HepG2 (cell line): ENCODE measurements around the gene GPR68. TPM values are rescaled to one million over a fixed set of nuclear protein-coding genes. Genes with fewer than 3 reads are reported as not detected.

Experiments used
- ATAC-seq: fragments of 200-7000 bp; cut with Tn5 transposase; 3 replicates; pipeline ENCODE4 v1.9.1; 2020; ENCODE audit warnings: mild to moderate bottlenecking, moderate library complexity
- BruUV-seq: library from RNA; stranded (reverse); fragments of 400-500 nt; replicated peaks from 2 replicates; lab custom pipeline; 2021; lab: Mats Ljungman, UMichigan
- CTCF ChIA-PET: fragments of 300-600 bp; formaldehyde crosslinking; extraction: SDS; loops from one replicate; lab custom pipeline; 2021; ENCODE audit warnings: low total read pairs, inconsistent platforms, low intra/inter-chr PET ratio; lab: Yijun Ruan, JAX
- POLR2A ChIA-PET: fragments of 350-600 bp; sonication (Branson Sonifier 250); formaldehyde crosslinking; loops from one replicate; lab custom pipeline; 2020; ENCODE audit warnings: antibody characterized with exemption, inconsistent platforms; lab: Yijun Ruan, JAX
- DNase-seq: peaks from one replicate; pipeline ENCODE4 v3.0.0-alpha.2; 2015; ENCODE audit warnings: low spot score
- FAIRE-seq: peaks from 3 replicates; lab custom pipeline; 2011; peaks lifted over from hg19 to GRCh38; lab: Jason Lieb, UNC
- H2AFZ ChIP-seq: one replicate; pipeline ENCODE4 v1.6.1; 2011; ENCODE audit warnings: low read length, inconsistent platforms
- H3K27ac ChIP-seq: fragments of 300-600 bp; 3 replicates; pipeline ENCODE4 v1.8.0; 2011; ENCODE audit warnings: mixed run types, mild to moderate bottlenecking, mixed read lengths, low read length, inconsistent platforms; ENCODE audit not compliant: insufficient read depth; ENCODE audit errors: extremely low read length
- H3K27me3 ChIP-seq, 2 experiments: fragments of 200-600 bp in 1 of 2; 2 replicates in 1 of 2; 3 replicates in 1 of 2; pipeline versions ENCODE4 v1.6.0 to v1.8.0; 2011; ENCODE audit warnings: low read length in 2 of 2, mild to moderate bottlenecking in 2 of 2, moderate library complexity in 2 of 2, inconsistent platforms in 1 of 2; ENCODE audit not compliant: insufficient read depth in 2 of 2, control insufficient read depth in 1 of 2
- H3K36me3 ChIP-seq, 2 experiments: fragments of 200-600 bp in 1 of 2; replicated peaks in 1 of 2; 2 replicates in 1 of 2; 3 replicates in 1 of 2; pipeline versions ENCODE4 v1.5.1 to v1.8.0; 2011; ENCODE audit warnings: low read length in 2 of 2, inconsistent platforms in 1 of 2; ENCODE audit not compliant: insufficient read depth in 2 of 2, control insufficient read depth in 1 of 2
- H3K4me1 ChIP-seq: 2 replicates; pipeline ENCODE4 v1.5.1; 2012; ENCODE audit warnings: low read length, inconsistent platforms; ENCODE audit not compliant: insufficient read depth
- H3K4me2 ChIP-seq: 2 replicates; pipeline ENCODE4 v1.6.0; 2011; ENCODE audit warnings: low read depth, low read length, inconsistent platforms
- H3K4me3 ChIP-seq, 3 experiments: fragments of 200-600 bp in 1 of 3; sonication (generic), shearing (Covaris generic) in 1 of 3; replicated peaks in 1 of 3; 2 replicates each; pipeline ENCODE4 v1.5.1; 2011 to 2016; ENCODE audit warnings: low read length in 3 of 3, inconsistent platforms in 2 of 3, low read depth in 2 of 3, mild to moderate bottlenecking in 2 of 3, control low read depth in 1 of 3, mixed read lengths in 1 of 3; ENCODE audit not compliant: insufficient read depth in 1 of 3
- H3K79me2 ChIP-seq: one replicate; pipeline ENCODE4 v1.6.1; 2011; ENCODE audit warnings: low read length, inconsistent platforms; ENCODE audit not compliant: insufficient read depth
- H3K9ac ChIP-seq: 2 replicates; pipeline ENCODE4 v1.6.0; 2011; ENCODE audit warnings: mild to moderate bottlenecking, low read depth, low read length, inconsistent platforms; ENCODE audit not compliant: insufficient read depth
- H3K9me3 ChIP-seq: 2 replicates; pipeline ENCODE4 v1.5.1; 2012; ENCODE audit warnings: mild to moderate bottlenecking, low read length
- H4K20me1 ChIP-seq: 2 replicates; pipeline ENCODE4 v1.6.0; 2011; ENCODE audit warnings: inconsistent platforms, mild to moderate bottlenecking, low read length, moderate library complexity; ENCODE audit not compliant: insufficient read depth
- CCDC6 ChIP-seq: sonication (generic); formaldehyde crosslinking; IDR thresholded peaks from 2 replicates; pipeline ENCODE4 v1.8.1; 2022; ENCODE audit warnings: mild to moderate bottlenecking, missing genetic modification reagents, moderate library complexity
- FOXP1 ChIP-seq, 2 experiments: fragments of 450-650 bp in 1 of 2; IDR thresholded peaks; 2 replicates each; pipeline ENCODE4 v1.6.1; 2017 to 2018; ENCODE audit warnings: antibody characterized with exemption in 1 of 2
- GATAD1 ChIP-seq: IDR thresholded peaks from 2 replicates; pipeline ENCODE4 v1.6.1; 2016; ENCODE audit warnings: missing genetic modification reagents, missing compliant biosample characterization
- KAT8 ChIP-seq: IDR thresholded peaks from 2 replicates; pipeline ENCODE4 v1.6.1; 2016; ENCODE audit warnings: missing genetic modification reagents, missing compliant biosample characterization
- NKX3-1 ChIP-seq: sonication (generic); formaldehyde crosslinking; IDR thresholded peaks from 2 replicates; pipeline ENCODE4 v1.5.0; 2020; ENCODE audit warnings: missing genetic modification reagents
- SRF ChIP-seq: IDR thresholded peaks from 2 replicates; pipeline ENCODE4 v1.6.1; 2011; ENCODE audit warnings: mild to moderate bottlenecking, low read depth, low read length, moderate library complexity
- STAG1 ChIP-seq: sonication (generic); formaldehyde crosslinking; IDR thresholded peaks from 2 replicates; pipeline ENCODE4 v1.4.0; 2020; ENCODE audit warnings: missing genetic modification reagents
- TGIF2 ChIP-seq: IDR thresholded peaks from 2 replicates; pipeline ENCODE4 v1.6.1; 2016; ENCODE audit warnings: control low read depth, missing compliant biosample characterization
- U2AF2 ChIP-seq: fragments of 200-400 bp; formaldehyde crosslinking; IDR thresholded peaks from 2 replicates; pipeline ENCODE4 v1.6.1; 2017; ENCODE audit warnings: low read depth, mild to moderate bottlenecking, low read length
- ZNF264 ChIP-seq: sonication (generic); formaldehyde crosslinking; IDR thresholded peaks from 2 replicates; pipeline ENCODE4 v1.4.0; 2020; ENCODE audit warnings: missing genetic modification reagents
- ZNF350 ChIP-seq: sonication (generic); formaldehyde crosslinking; IDR thresholded peaks from 2 replicates; pipeline ENCODE4 v1.4.0; 2020; ENCODE audit warnings: mild to moderate bottlenecking, low read depth, missing genetic modification reagents, borderline replicate concordance
- ZNF850 ChIP-seq: sonication (generic); formaldehyde crosslinking; conservative IDR thresholded peaks from 2 replicates; pipeline ENCODE4 v1.9.0; 2021; ENCODE audit warnings: mild to moderate bottlenecking, missing genetic modification reagents
- WGBS: methylation state at CpG from one replicate; pipeline ENCODE4 v1.1.6; 2017; ENCODE audit warnings: low lambda C conversion rate; 5-methylcytosine and 5-hydroxymethylcytosine counted together
- in situ Hi-C: cut with HindIII; loops from 2 replicates; pipeline ENCODE4 v1.10.0; 2017; ENCODE audit warnings: low pct_unique_long_range_greater_than_20kb; ENCODE audit not compliant: extremely low pct_ligation_motif_present
- intact Hi-C: fragments of 100-400 bp; cut with micrococcal nuclease; formaldehyde crosslinking; loops from one replicate; pipeline ENCODE4 v1.10.0; 2022; ENCODE audit not compliant: unreplicated experiment
- polyA plus RNA-seq, 8 experiments: library from polyadenylated mRNA; depleted of rRNA in 3 of 8; stranded (reverse) in 7 of 8; unstranded in 1 of 8; fragments of >200 nt; fragmentation: Illumina TruSeq in 4 of 8; extraction: Trizol in 4 of 8; gene quantifications; 2 replicates each; pipeline versions ENCODE4 v1.2.1 to v1.2.3, GENCODE V29; 2011 to 2016; ENCODE audit warnings: low read depth in 4 of 8, missing spikeins in 1 of 8, mixed read lengths in 1 of 8; ENCODE audit not compliant: insufficient read depth in 1 of 8
- total RNA-seq, 5 experiments: library from RNA; depleted of rRNA; stranded (reverse); fragments of >200 nt; fragmentation: Illumina TruSeq; extraction: Trizol; gene quantifications; 2 replicates each; pipeline ENCODE4 v1.2.3, GENCODE V29; 2016; ENCODE audit warnings: low read depth in 1 of 5
- TF ChIP-seq, protein P1 (sequence below): sonication (generic); formaldehyde crosslinking; IDR thresholded peaks from 2 replicates; pipeline ENCODE4 v1.5.1; 2020; ENCODE audit warnings: missing genetic modification reagents, mild to moderate bottlenecking, borderline replicate concordance
- TF ChIP-seq, protein P2 (sequence below): sonication (generic); formaldehyde crosslinking; IDR thresholded peaks from 2 replicates; pipeline ENCODE4 v1.4.0; 2020; ENCODE audit warnings: mild to moderate bottlenecking, missing genetic modification reagents
- TF ChIP-seq, protein P3 (sequence below): sonication (generic); formaldehyde crosslinking; IDR thresholded peaks from 2 replicates; pipeline ENCODE4 v1.4.0; 2020; ENCODE audit warnings: missing genetic modification reagents
- TF ChIP-seq, protein P4 (sequence below): sonication (generic); formaldehyde crosslinking; IDR thresholded peaks from 2 replicates; pipeline ENCODE4 v1.5.1; 2020; ENCODE audit warnings: missing genetic modification reagents, mild to moderate bottlenecking, borderline replicate concordance

GPR68 gene
- total and polyA plus RNA-seq, 2 of the 13 experiments (the other 11 are each of a cell fraction or from before 2014, with no cell fraction given) = not detected

DNA sequence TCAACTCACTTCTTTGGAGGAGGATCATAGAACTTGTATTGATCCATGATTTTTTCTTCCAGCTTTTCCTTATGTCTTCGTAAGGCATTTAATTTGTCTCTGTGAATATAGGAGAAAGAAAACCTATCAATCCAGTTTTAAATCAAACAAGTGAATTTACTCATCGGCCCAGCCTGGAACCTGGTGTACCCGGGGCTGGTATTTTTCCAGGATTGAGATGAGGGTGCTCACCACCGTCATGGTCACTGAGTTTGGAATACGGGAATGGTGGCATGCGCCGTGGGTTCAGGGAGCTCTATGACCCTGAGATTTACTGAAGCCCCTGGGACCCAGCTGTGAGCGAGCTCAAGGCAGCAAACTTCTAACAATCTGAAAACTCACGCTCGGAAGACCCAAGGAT, 46.5 kb upstream of the GPR68 start:
- Histone ChIP-seq H2AFZ (no peak overlapping the region), H3K27ac (no peak overlapping the region), H3K9ac (no peak overlapping the region), H3K79me2 (no peaks in the 10 kb centered on the region), H3K27me3 (no peaks in the 10 kb centered on the region), H3K36me3 (peaks cover 8 to 22% of the 10 kb centered on the region in 2 experiments; a peak in 4 of 5 replicates), H3K4me1 (no peaks in the 10 kb centered on the region), H3K4me3 (no peak overlapping the region), H3K4me2 (no peak overlapping the region), H3K9me3 (no peaks in the 10 kb centered on the region), H4K20me1 (no peaks in the 10 kb centered on the region)
- FAIRE-seq (no peak), DNase-seq (no peak), ATAC-seq (no peak)
- TF ChIP-seq STAG1 (CRISPR knock-in tag) (no peak), FOXP1 (IDR thresholded peaks at IDR 0.05) (no peak), FOXP1 (CRISPR knock-in tag; IDR thresholded peaks at IDR 0.05) (no peak), ZNF350 (CRISPR knock-in tag) (no peak), GATAD1 (CRISPR knock-in tag) (no peak), SRF (no peak), U2AF2 (no peak), TGIF2 (CRISPR knock-in tag) (no peak), CCDC6 (CRISPR knock-in tag) (no peak), ZNF850 (CRISPR knock-in tag) (no peak), ZNF264 (no peak), NKX3-1 (no peak), KAT8 (no peak)
- TF ChIP-seq, protein P1, sequence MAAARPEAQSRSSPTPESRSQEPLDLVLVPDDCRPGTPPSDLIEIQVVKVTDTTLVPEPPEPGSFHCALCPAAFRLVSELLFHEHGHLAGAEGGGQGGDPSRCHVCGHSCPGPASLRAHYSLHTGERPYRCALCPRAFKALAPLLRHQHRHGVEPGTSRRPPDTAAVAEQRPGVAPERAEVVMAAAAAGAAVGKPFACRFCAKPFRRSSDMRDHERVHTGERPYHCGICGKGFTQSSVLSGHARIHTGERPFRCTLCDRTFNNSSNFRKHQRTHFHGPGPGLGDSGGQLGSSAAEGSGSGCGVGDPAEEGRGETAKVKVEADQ (CRISPR knock-in tag) = no peak
- TF ChIP-seq, protein P2, sequence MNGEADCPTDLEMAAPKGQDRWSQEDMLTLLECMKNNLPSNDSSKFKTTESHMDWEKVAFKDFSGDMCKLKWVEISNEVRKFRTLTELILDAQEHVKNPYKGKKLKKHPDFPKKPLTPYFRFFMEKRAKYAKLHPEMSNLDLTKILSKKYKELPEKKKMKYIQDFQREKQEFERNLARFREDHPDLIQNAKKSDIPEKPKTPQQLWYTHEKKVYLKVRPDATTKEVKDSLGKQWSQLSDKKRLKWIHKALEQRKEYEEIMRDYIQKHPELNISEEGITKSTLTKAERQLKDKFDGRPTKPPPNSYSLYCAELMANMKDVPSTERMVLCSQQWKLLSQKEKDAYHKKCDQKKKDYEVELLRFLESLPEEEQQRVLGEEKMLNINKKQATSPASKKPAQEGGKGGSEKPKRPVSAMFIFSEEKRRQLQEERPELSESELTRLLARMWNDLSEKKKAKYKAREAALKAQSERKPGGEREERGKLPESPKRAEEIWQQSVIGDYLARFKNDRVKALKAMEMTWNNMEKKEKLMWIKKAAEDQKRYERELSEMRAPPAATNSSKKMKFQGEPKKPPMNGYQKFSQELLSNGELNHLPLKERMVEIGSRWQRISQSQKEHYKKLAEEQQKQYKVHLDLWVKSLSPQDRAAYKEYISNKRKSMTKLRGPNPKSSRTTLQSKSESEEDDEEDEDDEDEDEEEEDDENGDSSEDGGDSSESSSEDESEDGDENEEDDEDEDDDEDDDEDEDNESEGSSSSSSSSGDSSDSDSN (CRISPR knock-in tag) = no peak
- TF ChIP-seq, protein P3, sequence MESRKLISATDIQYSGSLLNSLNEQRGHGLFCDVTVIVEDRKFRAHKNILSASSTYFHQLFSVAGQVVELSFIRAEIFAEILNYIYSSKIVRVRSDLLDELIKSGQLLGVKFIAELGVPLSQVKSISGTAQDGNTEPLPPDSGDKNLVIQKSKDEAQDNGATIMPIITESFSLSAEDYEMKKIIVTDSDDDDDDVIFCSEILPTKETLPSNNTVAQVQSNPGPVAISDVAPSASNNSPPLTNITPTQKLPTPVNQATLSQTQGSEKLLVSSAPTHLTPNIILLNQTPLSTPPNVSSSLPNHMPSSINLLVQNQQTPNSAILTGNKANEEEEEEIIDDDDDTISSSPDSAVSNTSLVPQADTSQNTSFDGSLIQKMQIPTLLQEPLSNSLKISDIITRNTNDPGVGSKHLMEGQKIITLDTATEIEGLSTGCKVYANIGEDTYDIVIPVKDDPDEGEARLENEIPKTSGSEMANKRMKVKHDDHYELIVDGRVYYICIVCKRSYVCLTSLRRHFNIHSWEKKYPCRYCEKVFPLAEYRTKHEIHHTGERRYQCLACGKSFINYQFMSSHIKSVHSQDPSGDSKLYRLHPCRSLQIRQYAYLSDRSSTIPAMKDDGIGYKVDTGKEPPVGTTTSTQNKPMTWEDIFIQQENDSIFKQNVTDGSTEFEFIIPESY = no peak
- TF ChIP-seq, protein P4, sequence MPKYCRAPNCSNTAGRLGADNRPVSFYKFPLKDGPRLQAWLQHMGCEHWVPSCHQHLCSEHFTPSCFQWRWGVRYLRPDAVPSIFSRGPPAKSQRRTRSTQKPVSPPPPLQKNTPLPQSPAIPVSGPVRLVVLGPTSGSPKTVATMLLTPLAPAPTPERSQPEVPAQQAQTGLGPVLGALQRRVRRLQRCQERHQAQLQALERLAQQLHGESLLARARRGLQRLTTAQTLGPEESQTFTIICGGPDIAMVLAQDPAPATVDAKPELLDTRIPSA (CRISPR knock-in tag) = no peak
- intact Hi-C loops = no loop called here
- WGBS = 99% methylated on average over 5 of the region's 10 CpGs
- in situ Hi-C loops = no loop called here
- ChIA-PET POLR2A (no interaction called here), CTCF (no interaction called here)
- no TSS peak for BruUV-seq
